ENCODE measurements around the gene DPH6.

GRCh38 chr15:35460616-35461015 is 85.3 kb downstream of the DPH6 start:
- TF ChIP-seq CTCF (IDR thresholded peaks at IDR 0.05): no peak
- TF ChIP-seq POLR2A (IDR thresholded peaks at IDR 0.05): no peak
- TF ChIP-seq POLR2AphosphoS5 (IDR thresholded peaks at IDR 0.05): no peak
